GM18505 (cell line): ENCODE data around the gene PRH1.

Source experiments
- ATAC-seq: cut with Tn5 transposase; IDR thresholded peaks from one replicate; pipeline ENCODE4 v1.9.1; 2021; ENCODE audit not compliant: unreplicated experiment
- POLR2A ChIP-seq: IDR thresholded peaks from 4 replicates; pipeline ENCODE4 v1.6.1; 2011; ENCODE audit warnings: borderline replicate concordance; ENCODE audit not compliant: insufficient read depth, insufficient read length; ENCODE audit errors: extremely low read depth

Gene PRH1

GRCh38 chr12:10884086-10884725 lies at the start of gene PRH1:
PRH1 (minus strand) TSS chr12:10884255; CDS start chr12:10884217, 38 bp downstream.
- TF ChIP-seq POLR2A = no peak
- no peak for ATAC-seq

DNA sequence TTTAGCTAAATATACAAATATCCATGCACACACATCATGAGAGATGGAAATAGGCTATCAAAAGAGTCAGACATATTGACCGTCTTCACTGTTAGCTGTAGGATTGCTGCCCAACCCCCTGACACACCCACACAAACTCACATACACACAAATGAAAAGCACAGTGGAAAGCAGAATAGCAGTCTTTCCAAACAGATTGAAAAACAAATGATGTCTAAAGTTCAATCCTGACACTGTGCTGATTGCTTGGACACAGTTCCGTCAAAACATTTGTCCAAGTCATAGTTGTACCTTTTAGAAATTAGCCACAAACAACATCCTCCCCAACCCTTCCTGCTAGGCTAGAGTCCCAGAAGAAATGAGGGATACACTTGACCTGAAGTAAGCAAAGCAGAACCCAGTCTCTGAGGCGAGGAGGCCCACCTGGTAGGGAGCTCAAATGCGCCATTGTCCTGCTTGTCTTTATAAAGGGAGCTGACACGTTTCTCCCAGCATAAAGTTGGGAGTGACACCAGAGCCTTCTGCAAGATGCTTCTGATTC lies 44.8 kb upstream of the PRH1 start, which contains the start of gene PRH2:
PRH2 (plus strand) TSS at position 491 of the 541 bp plus-strand sequence; CDS start at position 529, 38 bp downstream.
- no peak for ATAC-seq
- no peak for TF ChIP-seq POLR2A

DNA sequence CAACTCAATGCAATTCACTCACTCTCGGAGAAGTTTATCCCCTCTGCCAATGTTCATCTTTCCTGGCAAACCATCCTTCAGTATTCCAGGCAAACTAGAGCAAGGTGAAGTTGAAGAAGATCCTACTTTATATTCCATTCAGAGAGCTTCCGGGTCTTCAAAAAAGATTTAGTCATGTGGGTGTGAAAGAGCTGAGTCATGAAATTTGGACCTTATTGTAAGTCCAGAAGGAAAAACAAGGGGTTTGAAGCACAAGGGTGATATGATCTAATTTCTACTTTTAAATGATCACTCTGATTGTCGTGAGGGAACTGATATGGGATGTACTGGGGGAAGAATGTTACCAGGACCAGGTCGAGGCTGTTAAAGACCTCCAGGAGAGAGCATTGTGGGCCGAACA lies 42.2 kb upstream of the PRH1 start:
- no peak for ATAC-seq
- TF ChIP-seq POLR2A = no peak

DNA sequence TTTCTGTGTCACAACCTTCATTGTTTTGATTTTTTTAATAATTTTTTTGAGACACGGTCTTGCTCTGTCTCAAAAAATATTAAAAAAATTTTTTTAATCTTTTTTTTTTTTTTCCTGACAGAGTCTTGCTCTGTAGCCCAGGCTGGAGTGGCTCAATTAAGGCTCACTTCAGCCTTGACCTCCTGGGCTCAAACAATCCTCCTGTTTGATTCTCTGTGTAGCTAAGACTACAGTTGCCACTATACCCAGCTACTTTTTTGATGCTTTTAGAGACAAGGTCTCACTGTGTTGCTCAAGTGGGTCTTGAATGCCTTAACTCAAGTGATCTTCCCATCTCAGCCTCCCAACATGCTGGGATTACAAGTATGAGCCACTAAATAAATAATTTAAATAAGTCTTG lies 35.8 kb upstream of the PRH1 start:
- TF ChIP-seq POLR2A = no peak
- no peak for ATAC-seq

DNA sequence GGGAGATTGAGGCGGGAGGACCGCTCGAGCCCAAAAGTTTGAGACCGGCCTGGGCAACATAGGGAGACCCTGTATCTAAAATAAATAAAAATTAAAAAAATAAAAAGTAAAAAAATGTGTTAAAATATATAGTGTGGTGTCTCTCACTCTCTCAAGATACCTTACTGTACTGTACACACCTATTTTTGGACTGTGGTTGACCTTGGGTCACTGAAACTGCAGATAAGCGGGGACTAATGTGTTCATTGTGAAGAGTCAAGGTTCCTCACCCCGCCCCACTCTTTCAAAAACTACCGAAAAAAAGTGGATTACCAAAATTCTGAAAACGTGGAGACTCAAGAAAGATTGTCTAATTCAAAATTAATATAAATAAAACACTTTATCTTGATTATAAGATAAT lies 26.3 kb upstream of the PRH1 start:
- TF ChIP-seq POLR2A = no peak
- no peak for ATAC-seq

- TF ChIP-seq POLR2A = no peak
- ATAC-seq = no peak
These were observed 25.4 kb upstream of the PRH1 start, which contains the start of gene TAS2R13 for GRCh38 chr12:10909462-10909861. TAS2R13 (minus strand) TSS chr12:10909562; CDS start chr12:10909298, 264 bp downstream.

DNA sequence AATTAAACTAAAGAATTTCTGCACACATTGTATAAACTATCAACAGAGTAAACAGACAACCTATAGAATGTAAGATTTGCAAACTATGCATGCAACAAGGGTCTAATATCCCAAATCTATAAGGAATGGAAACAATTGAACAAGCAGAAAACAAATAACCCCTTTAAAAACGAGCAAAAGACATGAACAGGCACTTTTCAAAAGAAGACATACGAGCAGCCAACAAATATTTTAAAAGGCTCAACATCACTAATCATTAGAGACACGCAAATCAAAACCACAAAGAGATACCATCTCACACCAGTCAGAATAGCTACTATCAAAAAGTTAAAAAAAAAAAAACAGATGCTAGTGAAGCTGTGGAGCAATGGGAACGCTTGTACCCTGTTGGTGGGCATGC lies 20.6 kb upstream of the PRH1 start:
- ATAC-seq = no peak
- TF ChIP-seq POLR2A = no peak

GRCh38 chr12:10901427-10901826 lies 17.4 kb upstream of the PRH1 start:
- no peak for TF ChIP-seq POLR2A
- no peak for ATAC-seq

DNA sequence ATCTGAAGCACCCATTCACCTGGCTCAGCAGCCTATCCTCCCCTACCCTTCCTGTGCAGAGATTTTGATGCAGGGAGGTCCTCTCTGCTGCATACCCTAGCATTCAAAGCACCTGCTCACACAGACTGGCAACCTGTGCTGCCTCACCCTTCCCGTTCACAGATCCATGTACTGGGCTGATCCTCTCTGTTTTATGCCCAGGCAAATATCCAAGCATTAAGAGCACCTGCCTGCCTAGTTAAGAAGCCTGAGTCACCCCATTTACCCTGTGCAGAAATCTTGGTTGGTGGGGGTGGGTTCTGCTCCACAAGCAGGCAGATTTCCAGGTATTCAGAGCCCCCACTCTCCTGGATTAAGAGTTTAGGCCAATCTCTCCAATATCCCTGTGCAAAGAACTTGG lies 16.9 kb upstream of the PRH1 start:
- TF ChIP-seq POLR2A = no peak
- ATAC-seq = no peak

- no peak for TF ChIP-seq POLR2A
These were observed 16.5 kb upstream of the PRH1 start for GRCh38 chr12:10900530-10900929.

GRCh38 chr12:10896854-10897253 lies 12.8 kb upstream of the PRH1 start:
- TF ChIP-seq POLR2A = no peak
- no peak for ATAC-seq

More at GRCh38 chr12:10900530-10900929, 16.5 kb upstream of the PRH1 start:
- no peak for ATAC-seq

DNA sequence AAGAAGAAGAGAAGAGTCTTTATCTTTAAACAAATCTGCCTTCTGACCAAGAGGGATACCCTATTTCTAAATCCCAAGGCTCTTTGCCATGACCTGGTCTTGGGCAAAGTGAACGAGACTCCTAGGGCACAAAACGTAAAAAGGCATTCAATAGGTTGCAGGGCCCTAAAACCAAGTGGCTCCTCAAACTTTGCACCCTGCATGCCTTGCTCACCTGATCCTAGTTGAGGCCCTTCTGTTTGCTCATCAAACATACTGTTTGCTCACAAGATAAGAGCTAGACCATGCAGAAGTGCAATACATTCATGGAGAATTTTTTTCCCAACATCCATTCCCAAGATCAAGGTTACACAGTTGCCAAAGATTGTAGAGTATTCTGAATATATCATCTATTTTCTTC lies 7.9 kb upstream of the PRH1 start:
- ATAC-seq = no peak
- no peak for TF ChIP-seq POLR2A

GRCh38 chr12:10889226-10889625 lies 5.2 kb upstream of the PRH1 start:
- TF ChIP-seq POLR2A = no peak
- ATAC-seq = no peak

- ATAC-seq = no peak
- TF ChIP-seq POLR2A = no peak
These were observed 10.7 kb downstream of the PRH1 start for GRCh38 chr12:10873378-10873777.

- no peak for TF ChIP-seq POLR2A
- ATAC-seq = no peak
These were observed 16.7 kb downstream of the PRH1 start for GRCh38 chr12:10867381-10867780.

- no peak for ATAC-seq
- TF ChIP-seq POLR2A = no peak
These were observed 20.4 kb downstream of the PRH1 start for GRCh38 chr12:10863512-10864218.
